ENCODE measurements around the gene HSD17B4.
"Not testable (repeated sequence)": the region's sequence is repeated elsewhere in the genome, so short reads cannot be mapped to it uniquely, and the experiment has no call there.

The HSD17B4 gene

GRCh38 chr5:119428574-119428973, 23.7 kb upstream of the HSD17B4 start:
- DNase-seq (ENCODE audit: low read depth in 1 of 2, low spot score in 1 of 2) = not testable (repeated sequence)

DNA sequence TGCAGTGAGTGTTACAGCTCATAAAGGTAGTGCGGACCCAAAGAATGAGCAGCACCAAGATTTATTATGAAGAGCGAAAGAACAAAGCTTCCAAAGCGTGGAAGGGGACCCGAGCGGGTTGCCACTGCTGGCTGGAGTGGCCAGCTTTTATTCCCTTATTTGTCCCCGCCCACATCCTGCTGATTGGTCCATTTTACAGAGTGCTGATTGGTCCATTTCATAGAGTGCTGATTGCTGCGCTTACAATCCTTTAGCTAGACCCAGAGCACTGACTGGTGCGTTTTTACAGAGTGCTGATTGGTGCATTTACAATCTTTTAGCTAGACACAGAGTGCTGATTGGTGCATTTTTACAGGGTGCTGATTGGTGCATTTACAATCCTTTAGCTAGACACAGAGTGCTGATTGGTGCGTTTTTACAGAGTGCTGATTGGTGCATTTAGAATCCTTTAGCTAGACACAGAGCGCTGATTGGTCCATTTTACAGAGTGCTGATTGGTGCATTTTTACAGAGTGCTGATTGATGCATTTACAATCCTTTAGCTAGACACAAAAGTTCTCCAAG, 19.5 kb upstream of the HSD17B4 start:
- DNase-seq (ENCODE audit: low read depth in 1 of 2, low spot score in 1 of 2) = not testable (repeated sequence)

- DNase-seq (ENCODE audit: low read depth in 1 of 2, low spot score in 1 of 2) = peak; percentile 46 to 47
These were observed 16.7 kb upstream of the HSD17B4 start for GRCh38 chr5:119435436-119436132.

DNA sequence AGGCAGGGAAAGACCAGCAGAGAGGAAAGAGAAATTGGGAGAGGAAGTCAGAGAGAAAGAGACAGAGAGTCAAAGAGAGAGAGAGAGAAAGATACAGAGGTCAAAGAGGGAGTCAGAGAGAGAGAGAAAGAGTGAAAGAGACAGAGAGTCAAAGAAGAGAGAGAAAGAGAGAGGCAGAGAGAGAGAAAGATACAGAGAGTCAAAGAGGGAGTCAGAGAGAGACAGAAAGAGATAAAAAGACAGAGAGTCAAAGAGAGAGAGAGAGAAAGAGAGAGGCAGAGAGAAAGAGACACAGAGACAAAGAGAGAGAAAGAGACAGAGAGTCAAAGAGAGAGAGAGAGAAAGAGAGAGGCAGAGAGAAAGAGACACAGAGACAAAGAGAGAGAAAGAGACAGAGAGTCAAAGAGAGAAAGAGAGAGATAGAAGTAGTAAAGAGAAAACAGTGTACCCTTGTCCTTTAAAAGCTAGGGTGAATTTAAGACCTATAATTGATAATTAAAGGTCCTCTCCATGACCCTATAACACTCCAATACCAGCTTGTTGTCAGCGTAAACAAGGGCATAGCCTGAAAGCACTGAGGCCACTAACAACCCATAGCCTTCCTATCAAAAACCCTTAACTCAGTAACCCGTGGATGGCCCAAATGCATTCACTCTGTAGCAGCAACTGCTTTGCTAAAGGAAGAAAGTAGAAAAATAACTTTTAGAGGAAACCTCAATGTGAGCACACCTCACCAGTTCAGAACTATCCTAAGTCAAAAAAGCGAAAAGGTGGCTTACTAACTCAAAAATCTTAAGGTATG, 14.3 kb upstream of the HSD17B4 start:
- DNase-seq (ENCODE audit: low read depth in 1 of 2, low spot score in 1 of 2) = not testable (repeated sequence)

GRCh38 chr5:119438587-119438917, 13.7 kb upstream of the HSD17B4 start:
- DNase-seq (ENCODE audit: low read depth in 1 of 2, low spot score in 1 of 2) = not testable (repeated sequence)

GRCh38 chr5:119439140-119439631, 13.1 kb upstream of the HSD17B4 start:
- DNase-seq (ENCODE audit: low read depth in 1 of 2, low spot score in 1 of 2) = no peak

GRCh38 chr5:119439632-119440031, 12.7 kb upstream of the HSD17B4 start:
- not testable (repeated sequence) for DNase-seq (ENCODE audit: low read depth in 1 of 2, low spot score in 1 of 2)

GRCh38 chr5:119444643-119445042, 7.7 kb upstream of the HSD17B4 start:
- DNase-seq (ENCODE audit: low read depth in 1 of 2, low spot score in 1 of 2) = not testable (repeated sequence)

DNA sequence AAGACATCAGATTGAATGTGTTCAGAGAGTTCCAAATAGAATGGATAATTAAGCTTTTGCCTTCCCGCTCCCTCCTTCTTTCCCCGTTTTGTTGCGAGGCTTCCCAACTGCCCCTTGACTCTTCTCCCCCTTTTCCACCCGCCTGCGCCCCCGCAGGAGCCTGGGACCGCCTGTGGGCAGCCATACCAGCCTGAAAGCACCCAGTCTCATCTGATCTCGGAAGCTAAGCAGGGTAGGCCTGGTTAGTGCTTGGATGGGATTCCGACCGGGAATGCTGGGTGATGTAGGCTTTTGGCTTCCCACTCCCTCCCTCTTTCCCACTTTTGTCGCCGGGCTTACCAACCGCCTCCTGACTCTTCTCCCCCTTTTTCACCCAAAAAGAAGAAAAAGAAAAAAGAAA, 6.8 kb upstream of the HSD17B4 start:
- no peak for DNase-seq (ENCODE audit: low read depth in 1 of 2, low spot score in 1 of 2)

- DNase-seq (ENCODE audit: low read depth in 1 of 2, low spot score in 1 of 2) = no peak
These were observed 2.4 kb upstream of the HSD17B4 start for GRCh38 chr5:119449882-119450281.

GRCh38 chr5:119450627-119451026, 1.7 kb upstream of the HSD17B4 start:
- DNase-seq (ENCODE audit: low read depth in 1 of 2, low spot score in 1 of 2) = not testable (repeated sequence)

DNA sequence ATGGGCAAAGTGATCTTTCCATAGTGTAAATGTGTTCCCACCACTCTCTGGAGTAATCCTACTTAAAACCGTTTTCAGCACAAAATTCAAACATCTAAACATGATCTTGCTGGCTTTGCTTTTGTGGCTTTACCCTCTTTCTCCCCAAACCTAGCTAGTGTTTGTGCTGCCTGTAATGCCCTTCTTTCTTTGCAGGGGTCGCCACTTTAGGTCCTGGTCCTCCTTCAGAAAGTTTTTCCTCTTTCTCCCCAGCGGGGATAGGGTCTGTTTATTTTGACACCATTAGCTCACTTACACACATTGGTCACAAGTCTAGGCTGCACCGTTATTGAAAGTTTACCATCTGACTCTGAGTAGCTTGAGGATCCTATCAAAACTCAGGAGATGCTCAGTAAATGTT, 736 bp upstream of the HSD17B4 start:
- DNase-seq (ENCODE audit: low read depth in 1 of 2, low spot score in 1 of 2) = no peak

- no peak for DNase-seq (ENCODE audit: low read depth in 1 of 2, low spot score in 1 of 2)
These were observed 281 bp upstream of the HSD17B4 start for GRCh38 chr5:119452060-119452372.

DNA sequence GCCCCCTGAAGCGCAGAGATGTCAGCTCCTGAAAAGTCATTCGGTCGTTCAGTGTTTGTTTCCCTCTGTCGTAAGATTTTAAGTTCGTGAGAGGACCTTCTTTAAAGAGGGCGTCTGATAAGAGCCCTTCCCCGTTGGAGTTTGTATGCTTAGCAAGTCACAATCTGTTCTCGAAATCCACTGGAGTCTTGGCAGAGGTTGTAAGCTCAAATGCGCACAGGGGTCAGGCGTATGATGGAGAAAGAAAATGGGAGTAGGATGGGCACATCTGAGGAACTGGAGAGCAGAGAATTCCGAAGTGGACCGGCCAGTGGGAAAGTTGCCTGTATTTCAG, 710 bp downstream of the HSD17B4 start:
- no peak for DNase-seq (ENCODE audit: low read depth in 1 of 2, low spot score in 1 of 2)

DNA sequence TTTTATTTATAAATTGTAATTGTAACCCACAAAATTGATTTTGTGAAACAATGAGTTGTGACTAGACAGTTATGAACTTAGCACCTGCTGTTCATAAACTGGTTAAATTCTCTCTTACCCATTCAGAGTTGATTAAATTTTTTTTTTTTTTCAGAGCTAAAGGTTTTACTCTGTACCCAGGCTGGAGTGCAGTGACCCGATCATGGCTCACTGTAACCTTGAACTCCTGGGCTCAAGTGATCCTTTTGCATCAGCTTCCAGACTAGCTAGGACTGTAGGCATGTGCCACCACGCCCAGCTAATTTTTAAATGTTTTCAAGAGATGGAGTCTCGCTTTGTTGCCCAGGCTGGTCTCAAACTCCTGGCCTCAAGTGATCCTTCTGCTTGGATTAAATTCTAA, 1.9 kb downstream of the HSD17B4 start:
- DNase-seq (ENCODE audit: low read depth in 1 of 2, low spot score in 1 of 2) = no peak

- DNase-seq (ENCODE audit: low read depth in 1 of 2, low spot score in 1 of 2) = no peak
These were observed 6.8 kb downstream of the HSD17B4 start for GRCh38 chr5:119458911-119459632.

DNA sequence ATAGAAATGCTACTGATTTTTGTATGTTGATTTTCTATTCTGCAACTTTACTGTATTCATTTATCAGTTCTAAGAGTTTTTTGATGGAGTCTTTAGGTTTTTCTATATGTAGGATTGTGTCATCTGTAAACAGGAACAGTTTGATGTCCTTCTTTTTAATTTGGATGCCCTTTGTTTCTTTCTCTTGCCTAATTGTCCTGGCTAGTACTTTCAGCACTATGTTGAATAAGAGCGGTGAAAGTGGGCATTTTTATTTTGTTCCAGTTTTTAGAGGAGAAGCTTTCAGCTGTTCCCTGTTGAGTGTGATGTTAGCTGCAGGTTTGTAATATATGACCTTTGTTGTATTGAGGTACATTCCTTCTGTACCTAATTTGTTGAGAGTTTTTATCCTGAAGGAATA, 13.3 kb downstream of the HSD17B4 start:
- no peak for DNase-seq (ENCODE audit: low read depth in 1 of 2, low spot score in 1 of 2)

DNA sequence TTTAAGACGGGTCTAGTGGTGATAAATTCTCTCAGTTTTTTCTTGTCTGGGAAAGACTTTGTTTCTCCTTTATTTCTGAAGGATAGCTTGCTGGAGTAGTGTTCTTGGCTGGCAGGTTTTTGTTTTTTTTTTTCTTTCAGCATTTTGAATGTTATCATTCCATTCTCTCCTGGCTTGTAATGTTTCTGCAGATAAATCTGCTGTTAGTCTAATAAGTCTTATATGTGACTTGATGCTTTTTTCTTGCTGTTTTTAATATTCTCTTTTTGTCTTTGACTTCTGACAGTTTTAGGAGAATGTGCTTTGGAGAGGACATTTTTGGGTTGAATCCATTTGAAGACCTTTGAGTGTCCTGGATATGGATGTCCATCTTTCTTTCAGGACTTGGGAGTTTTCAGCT, 16.0 kb downstream of the HSD17B4 start:
- DNase-seq (ENCODE audit: low read depth in 1 of 2, low spot score in 1 of 2) = no peak

DNA sequence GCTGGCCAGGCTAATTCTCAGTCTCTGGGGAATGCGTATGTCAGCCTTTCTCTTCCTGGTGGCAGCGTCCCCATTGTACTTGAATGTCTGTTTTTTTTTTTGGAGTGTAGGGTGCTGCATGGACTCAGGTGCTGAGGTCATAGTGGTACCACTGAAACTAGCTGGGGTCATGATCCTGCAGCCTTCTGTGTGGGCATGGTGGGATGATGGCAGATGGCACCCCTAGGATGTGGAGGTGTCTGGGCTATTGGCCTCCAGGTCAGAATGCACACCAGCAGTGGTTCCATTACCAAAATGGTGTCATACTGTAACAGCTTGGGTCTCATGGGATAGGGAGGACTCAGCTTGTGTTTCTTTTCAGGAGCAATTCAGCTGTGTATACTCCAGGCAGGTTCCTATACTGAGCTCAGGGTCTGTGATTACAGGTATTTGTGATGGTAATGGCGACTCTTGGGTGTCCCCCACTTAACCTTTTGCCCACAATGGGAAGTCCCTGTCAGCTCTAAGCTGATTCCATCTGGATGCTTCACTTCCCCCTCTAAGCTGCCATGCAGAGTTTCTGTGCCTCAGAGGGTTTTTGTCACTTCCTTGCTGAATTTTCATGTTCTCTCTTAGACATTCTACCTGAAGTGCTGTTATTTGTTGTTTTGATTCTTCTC, 17.9 kb downstream of the HSD17B4 start:
- DNase-seq (ENCODE audit: low read depth in 1 of 2, low spot score in 1 of 2) = no peak

DNA sequence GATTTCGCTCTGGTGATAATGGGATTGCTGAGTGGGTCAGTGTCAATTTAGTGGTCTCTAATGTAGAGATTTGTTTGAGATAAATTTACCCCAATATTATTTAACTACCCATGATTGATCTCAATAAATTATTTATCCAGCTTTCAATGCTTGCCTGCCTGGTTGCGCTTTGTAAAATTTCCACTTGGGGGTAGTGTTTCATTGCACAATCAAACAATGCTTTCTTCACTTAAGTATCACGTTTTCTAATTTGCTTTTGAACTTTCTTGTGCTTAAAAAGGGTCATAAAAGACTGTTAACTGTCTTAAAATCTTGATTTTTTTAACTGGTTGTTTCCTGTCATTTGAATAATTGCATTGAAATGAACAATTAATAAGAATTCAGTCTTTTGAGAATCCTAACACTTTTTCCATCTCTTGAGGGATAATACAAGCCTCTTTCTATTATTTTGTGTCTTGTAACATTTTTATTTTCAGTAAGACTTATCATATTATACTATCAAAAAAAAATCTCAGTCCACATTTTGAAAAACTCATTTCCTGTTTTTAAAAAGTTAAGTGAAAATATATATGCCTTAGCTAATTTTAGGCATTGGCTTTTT, 18.7 kb downstream of the HSD17B4 start:
- DNase-seq (ENCODE audit: low read depth in 1 of 2, low spot score in 1 of 2) = no peak

DNA sequence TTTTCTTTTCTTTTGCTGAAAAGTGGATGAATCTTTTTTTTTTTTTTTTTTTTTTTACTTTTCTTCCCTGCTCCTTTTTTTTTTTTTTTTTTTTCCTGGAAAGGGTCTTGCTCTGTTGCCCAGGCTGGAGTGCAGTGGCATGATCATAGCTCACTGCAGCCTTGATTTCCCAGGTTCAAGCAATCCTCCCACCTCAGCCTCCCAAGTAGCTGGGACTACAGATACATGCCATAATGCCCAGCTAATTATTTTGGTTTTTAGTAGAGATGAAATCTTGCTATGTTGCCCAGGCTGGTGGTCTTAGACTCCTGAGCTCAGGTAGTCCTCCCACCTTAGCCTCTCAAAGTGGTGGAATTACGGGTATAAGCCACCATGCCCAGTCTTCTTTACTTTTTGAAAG, 20.9 kb downstream of the HSD17B4 start:
- no peak for DNase-seq (ENCODE audit: low read depth in 1 of 2, low spot score in 1 of 2)
